Liver (tissue), 9 donors: ENCODE results near the gene FBXL15. TPM values are rescaled to one million over a fixed set of nuclear protein-coding genes. Genes with fewer than 3 reads are reported as not detected.

Source experiments
- DNase-seq: peaks from one replicate; pipeline ENCODE4 v3.0.0-alpha.2; 2017; ENCODE audit warnings: low spot score
- H3K27ac ChIP-seq, 2 donors: one replicate each; pipeline ENCODE4 v1.7.0; 2013; ENCODE audit warnings: inconsistent platforms in 2 of 2, low read length in 2 of 2, control low read depth in 1 of 2, low read depth in 1 of 2, mild to moderate bottlenecking in 1 of 2
- H3K27me3 ChIP-seq, 4 donors: one replicate each; pipeline versions ENCODE4 v1.6.1 to v1.7.0; 2013; ENCODE audit warnings: low read length in 3 of 4, inconsistent platforms in 1 of 4, mild to moderate bottlenecking in 1 of 4, moderate library complexity in 1 of 4; ENCODE audit not compliant: control insufficient read depth in 4 of 4, insufficient read depth in 4 of 4
- H3K36me3 ChIP-seq, 4 donors: one replicate each; pipeline versions ENCODE4 v1.6.1 to v1.7.0; 2013; ENCODE audit warnings: low read length in 3 of 4, mild to moderate bottlenecking in 3 of 4, low read depth in 1 of 4, moderate library complexity in 1 of 4; ENCODE audit not compliant: control insufficient read depth in 4 of 4, insufficient read depth in 3 of 4
- H3K4me1 ChIP-seq, 4 donors: one replicate each; pipeline versions ENCODE4 v1.6.1 to v1.7.0; 2013; ENCODE audit warnings: low read length in 3 of 4, mild to moderate bottlenecking in 3 of 4, moderate library complexity in 1 of 4; ENCODE audit not compliant: control insufficient read depth in 4 of 4, insufficient read depth in 4 of 4
- H3K4me3 ChIP-seq, 3 donors: one replicate each; pipeline versions ENCODE4 v1.6.1 to v1.7.0; 2013; ENCODE audit warnings: low read length in 3 of 3, control low read depth in 1 of 3, low read depth in 1 of 3, mild to moderate bottlenecking in 1 of 3
- H3K9ac ChIP-seq, 2 donors: one replicate each; pipeline ENCODE4 v1.7.0; 2013; ENCODE audit warnings: low read length in 2 of 2, mild to moderate bottlenecking in 2 of 2, moderate library complexity in 2 of 2, control low read depth in 1 of 2, low read depth in 1 of 2
- H3K9me3 ChIP-seq, 4 donors: one replicate each; pipeline versions ENCODE4 v1.6.1 to v1.7.0; 2013; ENCODE audit warnings: low read length in 3 of 4; ENCODE audit not compliant: control insufficient read depth in 4 of 4
- CTCF ChIP-seq: fragments of 150-350 bp; IDR thresholded peaks from 2 replicates; pipeline ENCODE4 v1.5.1; 2017; ENCODE audit warnings: improper control_type of control experiment, low read depth, low read length; ENCODE audit not compliant: missing input control
- EGR1 ChIP-seq, 2 donors: IDR thresholded peaks; 2 replicates each; pipeline ENCODE4 v1.6.1; 2016 to 2018; ENCODE audit warnings: antibody characterized with exemption in 2 of 2, low read depth in 2 of 2
- FOXA1 ChIP-seq: IDR thresholded peaks from 2 replicates; pipeline ENCODE4 v1.6.1; 2016; ENCODE audit warnings: antibody characterized with exemption
- FOXA2 ChIP-seq: IDR thresholded peaks from 2 replicates; pipeline ENCODE4 v1.6.1; 2016; ENCODE audit warnings: antibody characterized with exemption
- GABPA ChIP-seq, 2 donors: IDR thresholded peaks in 1 of 2; conservative IDR thresholded peaks in 1 of 2; 2 replicates each; pipeline ENCODE4 v1.6.1; 2016; ENCODE audit warnings: antibody characterized with exemption in 2 of 2, mild to moderate bottlenecking in 1 of 2, moderate library complexity in 1 of 2
- HNF4G ChIP-seq: IDR thresholded peaks from 2 replicates; pipeline ENCODE4 v1.6.1; 2016; ENCODE audit warnings: antibody characterized with exemption
- JUND ChIP-seq, 2 donors: IDR thresholded peaks; 2 replicates each; pipeline ENCODE4 v1.6.1; 2016; ENCODE audit warnings: antibody characterized with exemption in 2 of 2
- NR2F2 ChIP-seq: IDR thresholded peaks from 2 replicates; pipeline ENCODE4 v1.6.1; 2016; ENCODE audit warnings: antibody characterized with exemption
- RAD21 ChIP-seq, 2 donors: IDR thresholded peaks; 2 replicates each; pipeline ENCODE4 v1.6.1; 2016; ENCODE audit warnings: antibody characterized with exemption in 2 of 2, mild to moderate bottlenecking in 2 of 2
- REST ChIP-seq: IDR thresholded peaks from 2 replicates; pipeline ENCODE4 v1.6.1; 2016; ENCODE audit warnings: antibody characterized with exemption, mild to moderate bottlenecking
- RXRA ChIP-seq, 2 donors: IDR thresholded peaks; 2 replicates each; pipeline ENCODE4 v1.6.1; 2017 to 2018; ENCODE audit warnings: antibody characterized with exemption in 2 of 2, mild to moderate bottlenecking in 1 of 2
- SP1 ChIP-seq: IDR thresholded peaks from 2 replicates; pipeline ENCODE4 v1.6.1; 2018; ENCODE audit warnings: antibody characterized with exemption, mild to moderate bottlenecking
- TAF1 ChIP-seq: conservative IDR thresholded peaks from 2 replicates; pipeline ENCODE4 v1.6.1; 2016; ENCODE audit warnings: antibody characterized with exemption, mild to moderate bottlenecking
- YY1 ChIP-seq: IDR thresholded peaks from 2 replicates; pipeline ENCODE4 v1.6.1; 2016; ENCODE audit warnings: antibody characterized with exemption, mild to moderate bottlenecking
- ZBTB33 ChIP-seq: IDR thresholded peaks from 2 replicates; pipeline ENCODE4 v1.6.1; 2016; ENCODE audit warnings: antibody characterized with exemption
- WGBS: extraction: QIAGEN DNeasy Blood & Tissue Kit; methylation state at CpG from one replicate; pipeline ENCODE4 v1.1.7; 2013; 5-methylcytosine and 5-hydroxymethylcytosine counted together
- polyA plus RNA-seq, 2 donors: library from polyadenylated mRNA; stranded (reverse) in 1 of 2; unstranded in 1 of 2; fragments of 200-250 nt in 1 of 2; fragments of >200 nt in 1 of 2; fragmentation: Nextera tagmentation in 1 of 2; extraction: Ambion mirVana in 1 of 2; gene quantifications; one replicate each; pipeline versions ENCODE4 v1.2.1 to v1.2.3, GENCODE V29; 2013 to 2015
- total RNA-seq, 2 donors: library from RNA; depleted of rRNA; stranded (reverse); fragments of >200 nt; gene quantifications; one replicate each; pipeline ENCODE4 v1.2.3, GENCODE V29; 2014
- TF ChIP-seq, protein P1 (sequence below): IDR thresholded peaks from 2 replicates; pipeline ENCODE4 v1.6.1; 2016; ENCODE audit warnings: antibody characterized with exemption
- TF ChIP-seq, protein P2 (sequence below): IDR thresholded peaks from 2 replicates; pipeline ENCODE4 v1.6.1; 2016; ENCODE audit warnings: antibody characterized with exemption
- donor health status: healthy.
- donor health status: healthy.
- donor health status: healthy.
- donor health status: healthy.
- donor health status: healthy.

FBXL15 gene
- total and polyA plus RNA-seq, 4 donors: 4.4 to 14.4 (median 10.0) TPM

GRCh38 chr10:102375867-102376266, 44.8 kb upstream of the FBXL15 start:
- 94% methylated on average over 2 of the region's 2 CpGs for WGBS
- H3K4me1 ChIP-seq: no peaks in the 10 kb centered on the region
- no peaks in the 10 kb centered on the region for H3K27me3 ChIP-seq
- H3K9ac ChIP-seq: no peak overlapping the region
- H3K27ac ChIP-seq: no peak overlapping the region
- no peak for DNase-seq
- peaks cover 14 to 74% (median 49%) of the 10 kb centered on the region in 4 donors for H3K36me3 ChIP-seq
- no peak overlapping the region for H3K4me3 ChIP-seq
- no peak for TF ChIP-seq FOXA2
- TF ChIP-seq YY1: no peak
- TF ChIP-seq SP1: no peak
- TF ChIP-seq HNF4G: no peak
- no peak for TF ChIP-seq NR2F2
- no peak for TF ChIP-seq FOXA1
- no peak for TF ChIP-seq REST
- no peak for TF ChIP-seq GABPA (IDR thresholded peaks at IDR 0.05 in 1 of 2, conservative IDR thresholded peaks at IDR 0.05 in 1 of 2)
- TF ChIP-seq, protein P1, sequence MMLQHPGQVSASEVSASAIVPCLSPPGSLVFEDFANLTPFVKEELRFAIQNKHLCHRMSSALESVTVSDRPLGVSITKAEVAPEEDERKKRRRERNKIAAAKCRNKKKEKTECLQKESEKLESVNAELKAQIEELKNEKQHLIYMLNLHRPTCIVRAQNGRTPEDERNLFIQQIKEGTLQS: no peak
- TF ChIP-seq EGR1 (IDR thresholded peaks at IDR 0.05; ENCODE audit: low read depth in 2 of 2): no peak
- TF ChIP-seq, protein P2, sequence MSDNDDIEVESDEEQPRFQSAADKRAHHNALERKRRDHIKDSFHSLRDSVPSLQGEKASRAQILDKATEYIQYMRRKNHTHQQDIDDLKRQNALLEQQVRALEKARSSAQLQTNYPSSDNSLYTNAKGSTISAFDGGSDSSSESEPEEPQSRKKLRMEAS: no peak
- TF ChIP-seq ZBTB33: no peak
- no peak for TF ChIP-seq CTCF
- no peak for TF ChIP-seq RAD21 (IDR thresholded peaks at IDR 0.05)
- no peak for TF ChIP-seq TAF1
- no peaks in the 10 kb centered on the region for H3K9me3 ChIP-seq

- Histone ChIP-seq H3K9me3 (no peaks in the 10 kb centered on the region), H3K4me1 (no peaks in the 10 kb centered on the region), H3K9ac (no peak overlapping the region), H3K36me3 (peaks cover 16 to 75% (median 47%) of the 10 kb centered on the region in 4 donors), H3K27me3 (no peaks in the 10 kb centered on the region), H3K4me3 (no peak overlapping the region), H3K27ac (no peak overlapping the region)
- no peak for DNase-seq
- WGBS: 94% methylated on average over 12 of the region's 12 CpGs
- TF ChIP-seq CTCF: no peak
- no peak for TF ChIP-seq SP1
- TF ChIP-seq GABPA (IDR thresholded peaks at IDR 0.05 in 1 of 2, conservative IDR thresholded peaks at IDR 0.05 in 1 of 2): no peak
- TF ChIP-seq FOXA1: no peak
- TF ChIP-seq EGR1 (IDR thresholded peaks at IDR 0.05; ENCODE audit: low read depth in 2 of 2): no peak
- TF ChIP-seq RXRA (IDR thresholded peaks at IDR 0.05): no peak
- TF ChIP-seq, protein P1: no peak
- TF ChIP-seq HNF4G: no peak
- TF ChIP-seq NR2F2: no peak
- no peak for TF ChIP-seq FOXA2
- TF ChIP-seq TAF1: no peak
- TF ChIP-seq REST: no peak
- TF ChIP-seq JUND (IDR thresholded peaks at IDR 0.05): no peak
- TF ChIP-seq RAD21 (IDR thresholded peaks at IDR 0.05): no peak
Observed at GRCh38 chr10:102376901-102377300, 43.7 kb upstream of the FBXL15 start.
